Measurements from ENCODE around the gene GPR22. TPM values are rescaled to one million over a fixed set of nuclear protein-coding genes. Genes with fewer than 3 reads are reported as not detected.

Gene GPR22
- total RNA-seq, 1 donor = under 0.01 TPM

DNA sequence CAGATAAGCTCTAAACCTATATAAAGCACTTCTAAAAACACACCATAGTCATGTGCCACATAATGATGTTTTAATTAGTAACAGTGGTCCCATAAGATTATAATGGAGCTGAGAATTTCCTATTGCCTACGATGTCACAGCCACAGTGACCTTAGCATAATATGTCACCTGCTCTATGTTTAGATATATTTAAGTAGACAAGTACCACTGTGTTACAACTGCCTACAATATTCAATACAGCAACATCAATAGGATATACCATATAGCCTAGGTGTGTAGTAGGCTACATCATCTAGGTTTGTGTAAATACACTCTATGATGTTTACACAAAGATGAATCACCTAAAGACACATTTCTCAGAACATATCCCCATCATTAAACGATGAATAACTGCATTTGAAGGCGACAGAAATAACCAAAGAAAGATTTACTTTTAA lies 24.5 kb downstream of the GPR22 start:
- H3K4me3 ChIP-seq (ENCODE audit: low read depth, low read length) = no peak overlapping the region
- TF ChIP-seq, protein P1, sequence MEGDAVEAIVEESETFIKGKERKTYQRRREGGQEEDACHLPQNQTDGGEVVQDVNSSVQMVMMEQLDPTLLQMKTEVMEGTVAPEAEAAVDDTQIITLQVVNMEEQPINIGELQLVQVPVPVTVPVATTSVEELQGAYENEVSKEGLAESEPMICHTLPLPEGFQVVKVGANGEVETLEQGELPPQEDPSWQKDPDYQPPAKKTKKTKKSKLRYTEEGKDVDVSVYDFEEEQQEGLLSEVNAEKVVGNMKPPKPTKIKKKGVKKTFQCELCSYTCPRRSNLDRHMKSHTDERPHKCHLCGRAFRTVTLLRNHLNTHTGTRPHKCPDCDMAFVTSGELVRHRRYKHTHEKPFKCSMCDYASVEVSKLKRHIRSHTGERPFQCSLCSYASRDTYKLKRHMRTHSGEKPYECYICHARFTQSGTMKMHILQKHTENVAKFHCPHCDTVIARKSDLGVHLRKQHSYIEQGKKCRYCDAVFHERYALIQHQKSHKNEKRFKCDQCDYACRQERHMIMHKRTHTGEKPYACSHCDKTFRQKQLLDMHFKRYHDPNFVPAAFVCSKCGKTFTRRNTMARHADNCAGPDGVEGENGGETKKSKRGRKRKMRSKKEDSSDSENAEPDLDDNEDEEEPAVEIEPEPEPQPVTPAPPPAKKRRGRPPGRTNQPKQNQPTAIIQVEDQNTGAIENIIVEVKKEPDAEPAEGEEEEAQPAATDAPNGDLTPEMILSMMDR (IDR thresholded peaks at IDR 0.05; ENCODE audit: insufficient read depth, low read depth, low read length) = no peak
- DNase-seq (ENCODE audit: low read depth) = no peak

DNA sequence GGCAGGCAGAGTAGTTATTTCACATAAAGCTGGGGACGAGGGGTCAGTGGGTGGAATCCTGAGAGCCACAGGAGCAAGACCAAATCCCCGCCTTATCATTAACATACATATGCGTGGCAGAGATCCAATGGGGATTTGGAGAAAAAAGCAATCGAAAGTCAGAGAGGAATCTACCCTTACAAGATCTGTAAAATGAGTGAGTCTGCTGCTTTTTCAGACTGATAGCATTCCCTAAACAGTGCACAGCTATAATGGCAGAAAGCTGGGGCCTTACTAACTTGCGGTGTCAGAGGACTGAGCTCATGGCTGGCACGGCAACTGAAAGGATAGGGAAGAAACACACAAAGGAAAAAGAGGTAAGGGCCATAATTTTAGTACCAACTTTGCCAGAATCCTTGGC lies 25.0 kb downstream of the GPR22 start:
- no peak overlapping the region for H3K4me3 ChIP-seq (ENCODE audit: low read depth, low read length)
- TF ChIP-seq, protein P1 (IDR thresholded peaks at IDR 0.05; ENCODE audit: insufficient read depth, low read depth, low read length) = no peak
- DNase-seq (ENCODE audit: low read depth) = peak; percentile 30

GRCh38 chr7:107495516-107495915 lies 25.7 kb downstream of the GPR22 start:
- no peak for DNase-seq (ENCODE audit: low read depth)
- TF ChIP-seq, protein P1 (IDR thresholded peaks at IDR 0.05; ENCODE audit: insufficient read depth, low read depth, low read length) = no peak
- H3K4me3 ChIP-seq (ENCODE audit: low read depth, low read length) = no peak overlapping the region

- TF ChIP-seq, protein P1 (IDR thresholded peaks at IDR 0.05; ENCODE audit: insufficient read depth, low read depth, low read length) = no peak
- H3K4me3 ChIP-seq (ENCODE audit: low read depth, low read length) = no peak overlapping the region
- DNase-seq (ENCODE audit: low read depth) = no peak
Measured at GRCh38 chr7:107499731-107500130, 29.9 kb downstream of the GPR22 start.

DNA sequence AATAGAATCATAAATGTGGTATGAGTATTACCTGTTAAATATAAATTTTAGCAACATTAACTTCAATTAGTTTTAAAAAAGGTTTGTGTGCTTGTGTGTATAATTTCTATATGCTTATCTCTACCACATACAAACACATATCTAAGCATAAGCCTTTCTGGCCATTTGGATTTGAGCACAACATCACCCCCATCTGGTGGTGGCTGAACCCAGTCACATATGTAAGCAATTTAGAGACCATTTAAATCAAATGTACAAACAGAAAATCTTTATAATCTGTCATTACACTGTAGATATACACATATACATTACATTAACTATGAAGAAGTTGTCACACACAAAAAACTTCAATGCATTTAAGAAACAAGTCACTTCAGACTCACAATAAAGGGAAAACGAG lies 31.7 kb downstream of the GPR22 start:
- peak; percentile 59 for DNase-seq (ENCODE audit: low read depth)
- TF ChIP-seq, protein P1 (IDR thresholded peaks at IDR 0.05; ENCODE audit: insufficient read depth, low read depth, low read length) = peak; percentile 55

DNA sequence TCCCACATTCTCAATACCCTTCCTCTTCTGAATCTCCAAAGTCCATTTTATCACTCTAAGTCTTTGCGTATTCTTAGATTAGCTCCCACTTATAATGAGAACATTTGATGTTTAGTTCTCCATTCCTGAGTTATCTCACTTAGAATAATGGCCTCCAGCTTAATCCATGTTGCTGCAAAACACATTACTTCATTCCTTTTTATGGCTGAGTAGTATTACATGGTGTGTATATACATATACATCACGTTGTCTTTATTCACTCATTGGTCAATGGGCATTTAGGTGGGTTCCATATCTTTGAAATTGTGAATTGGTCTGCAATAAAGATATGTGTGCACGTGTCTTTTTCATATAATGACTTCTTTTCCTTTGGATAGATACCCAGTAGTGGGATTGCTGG lies 32.3 kb downstream of the GPR22 start:
- no peak for DNase-seq (ENCODE audit: low read depth)
- TF ChIP-seq, protein P1 (IDR thresholded peaks at IDR 0.05; ENCODE audit: insufficient read depth, low read depth, low read length) = no peak

More for the DNA sequence above, 31.7 kb downstream of the GPR22 start:
- H3K4me3 ChIP-seq (ENCODE audit: low read depth, low read length) = no peak overlapping the region

DNA sequence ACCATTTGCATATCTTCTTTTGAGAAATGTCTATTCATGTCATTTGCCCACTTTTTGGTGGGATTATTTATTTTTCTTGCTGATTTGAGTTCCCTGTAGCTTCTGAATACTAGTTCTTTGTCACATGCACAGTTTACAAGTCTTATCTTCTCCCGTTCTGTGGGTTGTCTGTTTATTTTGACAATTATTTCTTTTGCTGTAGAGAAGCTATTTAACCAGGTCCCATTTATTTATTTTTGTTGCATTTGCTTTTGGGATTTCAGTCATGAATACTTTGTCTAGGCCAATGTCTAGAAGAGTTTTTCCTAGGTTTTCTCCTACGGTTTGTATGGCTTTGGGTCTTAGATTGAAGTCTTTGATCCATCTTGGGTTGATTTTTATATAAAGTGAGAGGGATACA lies 32.9 kb downstream of the GPR22 start:
- DNase-seq (ENCODE audit: low read depth) = no peak
- TF ChIP-seq, protein P1 (IDR thresholded peaks at IDR 0.05; ENCODE audit: insufficient read depth, low read depth, low read length) = no peak
- no peak overlapping the region for H3K4me3 ChIP-seq (ENCODE audit: low read depth, low read length)

More for the DNA sequence above, 32.3 kb downstream of the GPR22 start:
- no peak overlapping the region for H3K4me3 ChIP-seq (ENCODE audit: low read depth, low read length)
